ENCODE data around the gene SRL.
"Not testable (repeated sequence)": the region's sequence is repeated elsewhere in the genome, so short reads cannot be mapped to it uniquely, and the experiment has no call there.

The SRL gene

GRCh38 chr16:4212211-4212933 is 29.5 kb downstream of the SRL start:
- no peaks in the 10 kb centered on the region for H3K79me2 ChIP-seq (ENCODE audit: control insufficient read depth, insufficient read depth, low read length, unreplicated experiment)
- H3K27me3 ChIP-seq (ENCODE audit: insufficient read depth, low read length) = no peaks in the 10 kb centered on the region
- peaks cover 32% of the 10 kb centered on the region for H3K4me1 ChIP-seq (ENCODE audit: control insufficient read depth, insufficient read depth, low read length, unreplicated experiment)
- H3K27ac ChIP-seq (ENCODE audit: low read depth, low read length) = peak overlapping the region; percentile 73
- H2AFZ ChIP-seq (ENCODE audit: low read length, unreplicated experiment) = no peak overlapping the region
- no peak overlapping the region for H3K4me3 ChIP-seq (ENCODE audit: low read depth, low read length)
- H3K36me3 ChIP-seq (ENCODE audit: insufficient read depth, low read length) = no peaks in the 10 kb centered on the region

GRCh38 chr16:4211445-4212210 is 30.3 kb downstream of the SRL start:
- H3K79me2 ChIP-seq (ENCODE audit: control insufficient read depth, insufficient read depth, low read length, unreplicated experiment); H2AFZ ChIP-seq (ENCODE audit: low read length, unreplicated experiment); H3K27ac ChIP-seq (ENCODE audit: low read depth, low read length); H3K36me3 ChIP-seq (ENCODE audit: insufficient read depth, low read length); H3K4me3 ChIP-seq (ENCODE audit: low read depth, low read length); H3K27me3 ChIP-seq (ENCODE audit: insufficient read depth, low read length): not testable (repeated sequence)
- peaks cover 32% of the 10 kb centered on the region for H3K4me1 ChIP-seq (ENCODE audit: control insufficient read depth, insufficient read depth, low read length, unreplicated experiment)

- no peak overlapping the region for H2AFZ ChIP-seq (ENCODE audit: low read length, unreplicated experiment)
- no peak overlapping the region for H3K27ac ChIP-seq (ENCODE audit: low read depth, low read length)
- no peaks in the 10 kb centered on the region for H3K27me3 ChIP-seq (ENCODE audit: insufficient read depth, low read length)
- H3K36me3 ChIP-seq (ENCODE audit: insufficient read depth, low read length) = no peaks in the 10 kb centered on the region
- H3K79me2 ChIP-seq (ENCODE audit: control insufficient read depth, insufficient read depth, low read length, unreplicated experiment) = no peaks in the 10 kb centered on the region
- H3K4me3 ChIP-seq (ENCODE audit: low read depth, low read length) = no peak overlapping the region
- peaks cover 23% of the 10 kb centered on the region for H3K4me1 ChIP-seq (ENCODE audit: control insufficient read depth, insufficient read depth, low read length, unreplicated experiment)
Observed at GRCh38 chr16:4209666-4210065, 32.2 kb downstream of the SRL start.

- H3K79me2 ChIP-seq (ENCODE audit: control insufficient read depth, insufficient read depth, low read length, unreplicated experiment) = no peaks in the 10 kb centered on the region
- H3K36me3 ChIP-seq (ENCODE audit: insufficient read depth, low read length) = no peaks in the 10 kb centered on the region
- no peak overlapping the region for H2AFZ ChIP-seq (ENCODE audit: low read length, unreplicated experiment)
- H3K4me1 ChIP-seq (ENCODE audit: control insufficient read depth, insufficient read depth, low read length, unreplicated experiment) = peaks cover 10% of the 10 kb centered on the region
- no peak overlapping the region for H3K27ac ChIP-seq (ENCODE audit: low read depth, low read length)
- no peak overlapping the region for H3K4me3 ChIP-seq (ENCODE audit: low read depth, low read length)
- no peaks in the 10 kb centered on the region for H3K27me3 ChIP-seq (ENCODE audit: insufficient read depth, low read length)
Observed at GRCh38 chr16:4208341-4208751, 33.5 kb downstream of the SRL start.

- H3K27ac ChIP-seq (ENCODE audit: low read depth, low read length) = no peak overlapping the region
- no peak overlapping the region for H2AFZ ChIP-seq (ENCODE audit: low read length, unreplicated experiment)
Observed at GRCh38 chr16:4207683-4208340, 34.1 kb downstream of the SRL start.

GRCh38 chr16:4207229-4207628 is 34.7 kb downstream of the SRL start:
- H3K79me2 ChIP-seq (ENCODE audit: control insufficient read depth, insufficient read depth, low read length, unreplicated experiment) = no peaks in the 10 kb centered on the region
- no peak overlapping the region for H3K4me3 ChIP-seq (ENCODE audit: low read depth, low read length)
- H3K36me3 ChIP-seq (ENCODE audit: insufficient read depth, low read length) = no peaks in the 10 kb centered on the region
- no peaks in the 10 kb centered on the region for H3K27me3 ChIP-seq (ENCODE audit: insufficient read depth, low read length)
- H3K27ac ChIP-seq (ENCODE audit: low read depth, low read length) = no peak overlapping the region
- H3K4me1 ChIP-seq (ENCODE audit: control insufficient read depth, insufficient read depth, low read length, unreplicated experiment) = no peaks in the 10 kb centered on the region
- H2AFZ ChIP-seq (ENCODE audit: low read length, unreplicated experiment) = no peak overlapping the region

More at GRCh38 chr16:4207683-4208340, 34.1 kb downstream of the SRL start:
- Histone ChIP-seq H3K27me3 (ENCODE audit: insufficient read depth, low read length) (no peaks in the 10 kb centered on the region), H3K36me3 (ENCODE audit: insufficient read depth, low read length) (no peaks in the 10 kb centered on the region), H3K4me1 (ENCODE audit: control insufficient read depth, insufficient read depth, low read length, unreplicated experiment) (peaks cover 5% of the 10 kb centered on the region), H3K4me3 (ENCODE audit: low read depth, low read length) (no peak overlapping the region), H3K79me2 (ENCODE audit: control insufficient read depth, insufficient read depth, low read length, unreplicated experiment) (no peaks in the 10 kb centered on the region)

GRCh38 chr16:4206680-4207079 is 35.2 kb downstream of the SRL start:
- Histone ChIP-seq H3K27ac (ENCODE audit: low read depth, low read length) (no peak overlapping the region), H3K4me1 (ENCODE audit: control insufficient read depth, insufficient read depth, low read length, unreplicated experiment) (no peaks in the 10 kb centered on the region), H3K4me3 (ENCODE audit: low read depth, low read length) (no peak overlapping the region), H3K36me3 (ENCODE audit: insufficient read depth, low read length) (no peaks in the 10 kb centered on the region), H2AFZ (ENCODE audit: low read length, unreplicated experiment) (no peak overlapping the region), H3K79me2 (ENCODE audit: control insufficient read depth, insufficient read depth, low read length, unreplicated experiment) (no peaks in the 10 kb centered on the region), H3K27me3 (ENCODE audit: insufficient read depth, low read length) (no peaks in the 10 kb centered on the region)

GRCh38 chr16:4205971-4206370 is 35.9 kb downstream of the SRL start:
- Histone ChIP-seq H3K79me2 (ENCODE audit: control insufficient read depth, insufficient read depth, low read length, unreplicated experiment) (no peaks in the 10 kb centered on the region), H3K36me3 (ENCODE audit: insufficient read depth, low read length) (no peaks in the 10 kb centered on the region), H2AFZ (ENCODE audit: low read length, unreplicated experiment) (no peak overlapping the region), H3K4me3 (ENCODE audit: low read depth, low read length) (no peak overlapping the region), H3K27me3 (ENCODE audit: insufficient read depth, low read length) (no peaks in the 10 kb centered on the region), H3K27ac (ENCODE audit: low read depth, low read length) (no peak overlapping the region), H3K4me1 (ENCODE audit: control insufficient read depth, insufficient read depth, low read length, unreplicated experiment) (no peaks in the 10 kb centered on the region)

GRCh38 chr16:4204521-4204920 is 37.4 kb downstream of the SRL start:
- H3K36me3 ChIP-seq (ENCODE audit: insufficient read depth, low read length) = no peaks in the 10 kb centered on the region
- H3K27me3 ChIP-seq (ENCODE audit: insufficient read depth, low read length) = no peaks in the 10 kb centered on the region
- H3K27ac ChIP-seq (ENCODE audit: low read depth, low read length) = no peak overlapping the region
- H3K4me1 ChIP-seq (ENCODE audit: control insufficient read depth, insufficient read depth, low read length, unreplicated experiment) = peaks cover 6% of the 10 kb centered on the region
- H2AFZ ChIP-seq (ENCODE audit: low read length, unreplicated experiment) = no peak overlapping the region
- H3K79me2 ChIP-seq (ENCODE audit: control insufficient read depth, insufficient read depth, low read length, unreplicated experiment) = no peaks in the 10 kb centered on the region
- H3K4me3 ChIP-seq (ENCODE audit: low read depth, low read length) = no peak overlapping the region

- Histone ChIP-seq H3K4me1 (ENCODE audit: control insufficient read depth, insufficient read depth, low read length, unreplicated experiment) (peaks cover 6% of the 10 kb centered on the region), H2AFZ (ENCODE audit: low read length, unreplicated experiment) (no peak overlapping the region), H3K27ac (ENCODE audit: low read depth, low read length) (no peak overlapping the region), H3K36me3 (ENCODE audit: insufficient read depth, low read length) (no peaks in the 10 kb centered on the region), H3K79me2 (ENCODE audit: control insufficient read depth, insufficient read depth, low read length, unreplicated experiment) (no peaks in the 10 kb centered on the region), H3K4me3 (ENCODE audit: low read depth, low read length) (no peak overlapping the region), H3K27me3 (ENCODE audit: insufficient read depth, low read length) (no peaks in the 10 kb centered on the region)
Observed at GRCh38 chr16:4203748-4204147, 38.1 kb downstream of the SRL start.

All from ACC112 (cell line).